Hematopoietic multipotent progenitor cell treated with erythropoietin and hydrocortisone succinate and interleukin-3 and kit ligand, for 15 days (in vitro differentiated cells): ENCODE measurements around the gene SH2D2A.
A peak's percentile ranks its signal among the peaks of the same experiment; 100 is the strongest.

Experiments used
- DNase-seq: peaks from one replicate; pipeline ENCODE4 v3.0.0-alpha.2; 2015; ENCODE audit warnings: low spot score

SH2D2A gene

DNA sequence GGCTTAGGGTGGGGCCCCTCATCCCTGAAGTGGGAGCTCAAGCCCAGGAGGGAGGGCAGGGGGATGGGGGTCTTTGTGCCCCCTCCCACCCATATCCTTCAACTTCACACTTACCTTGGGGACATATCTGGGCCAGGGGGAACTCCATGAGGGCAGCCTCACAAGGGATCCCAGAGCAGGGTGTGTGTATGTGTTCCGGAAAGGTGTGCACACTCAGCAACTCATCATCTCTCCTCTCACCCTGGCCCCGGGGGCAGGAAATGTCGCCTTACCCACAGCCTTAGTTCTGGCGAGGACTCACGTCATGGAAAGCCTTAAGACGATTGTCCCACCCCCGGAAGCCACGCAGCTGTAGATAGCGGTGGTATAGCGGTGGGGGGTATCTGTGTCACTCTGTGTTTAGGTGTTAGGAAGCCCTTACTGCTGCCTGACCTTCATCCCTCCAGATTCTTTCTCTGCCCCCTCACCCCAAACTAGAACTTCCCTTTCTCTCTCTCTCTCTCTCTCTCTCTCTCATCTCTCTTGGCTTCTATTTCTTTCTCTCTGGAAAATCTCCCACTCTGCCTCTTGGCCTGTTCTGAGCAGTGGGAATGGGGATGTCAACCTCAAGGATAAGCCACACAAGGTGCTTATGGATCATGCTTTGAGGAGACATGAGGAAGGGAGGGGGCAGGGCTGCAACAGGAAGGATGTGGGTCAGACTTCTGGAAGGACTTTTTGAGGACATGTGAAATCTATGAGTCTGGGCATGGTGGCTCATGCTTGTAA, at the start of gene SH2D2A:
SH2D2A (minus strand) TSS at position 288 of the 768 bp plus-strand sequence; CDS start at position 148, 140 bp downstream.
- no peak for DNase-seq

DNA sequence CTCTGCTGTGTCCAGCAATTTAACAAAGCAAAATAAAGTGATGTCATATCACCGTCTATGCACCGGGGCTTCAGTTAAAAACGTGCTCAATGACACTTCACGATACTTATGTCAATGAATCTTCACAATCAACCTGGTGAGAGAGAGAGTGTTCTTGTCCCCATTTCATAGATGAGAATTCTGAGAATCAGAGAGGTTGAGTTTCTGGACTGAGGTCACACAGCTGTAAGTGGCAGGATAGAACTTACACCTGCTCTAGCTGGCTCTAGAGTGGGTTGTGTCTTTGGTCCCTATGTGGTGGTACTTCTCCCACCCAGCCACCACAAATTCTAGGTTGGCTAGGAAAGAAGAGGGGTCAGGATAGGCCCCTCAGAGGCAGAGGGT, 49.2 kb upstream of the SH2D2A start:
- DNase-seq = no peak

DNA sequence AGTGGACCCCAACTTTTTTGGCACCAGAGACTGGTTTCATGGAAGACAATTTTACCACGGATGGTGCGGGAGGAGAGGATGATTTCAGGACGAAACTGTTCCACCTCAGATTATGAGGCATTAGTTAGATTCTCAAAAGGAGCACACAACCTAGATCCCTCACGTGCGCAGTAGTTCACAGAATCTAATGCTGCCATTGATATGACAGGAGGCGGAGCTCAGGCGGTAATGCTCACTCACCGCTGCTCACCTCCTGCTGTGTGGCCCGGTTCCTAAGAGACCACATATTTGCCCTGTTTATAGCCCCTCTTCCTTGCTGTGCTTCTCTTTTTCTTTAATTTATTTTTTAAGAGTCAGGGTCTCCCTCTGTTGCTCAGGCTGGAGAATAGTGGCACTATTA, 48.6 kb upstream of the SH2D2A start:
- no peak for DNase-seq

- no peak for DNase-seq
These were observed 48.1 kb upstream of the SH2D2A start for GRCh38 chr1:156864796-156865195.

- no peak for DNase-seq
These were observed 47.0 kb upstream of the SH2D2A start for GRCh38 chr1:156863631-156864030.

DNA sequence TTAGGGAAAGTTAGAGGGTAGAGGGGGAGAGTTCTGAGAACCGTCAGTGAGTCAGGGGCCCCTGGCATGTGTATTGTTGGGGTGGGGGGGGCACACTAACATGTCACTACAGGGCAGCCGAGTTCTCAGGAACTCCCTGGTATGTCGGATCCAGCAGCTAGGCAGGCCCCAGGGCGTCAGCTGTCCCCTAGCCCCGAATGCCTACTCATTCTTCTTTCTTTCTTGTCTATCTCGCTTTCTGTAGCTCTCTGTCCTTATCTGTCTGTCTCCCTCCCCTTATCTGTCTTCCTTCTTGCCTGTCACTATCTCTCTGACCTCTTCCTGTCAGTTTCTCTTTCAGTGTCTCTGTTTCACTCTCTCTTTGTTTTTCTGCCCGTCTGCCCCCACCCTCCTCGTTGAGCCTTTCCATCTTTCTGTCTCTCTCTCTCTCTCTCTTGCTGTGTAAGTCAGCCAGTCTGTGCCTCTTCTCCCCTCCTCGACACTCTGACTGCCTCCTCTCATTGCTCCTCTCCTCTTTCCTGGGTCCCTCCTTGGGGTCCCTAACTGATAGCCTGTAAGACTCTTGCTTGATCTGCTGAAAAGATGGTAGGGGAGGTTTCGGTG, 46.5 kb upstream of the SH2D2A start:
- peak; percentile 23 for DNase-seq

DNA sequence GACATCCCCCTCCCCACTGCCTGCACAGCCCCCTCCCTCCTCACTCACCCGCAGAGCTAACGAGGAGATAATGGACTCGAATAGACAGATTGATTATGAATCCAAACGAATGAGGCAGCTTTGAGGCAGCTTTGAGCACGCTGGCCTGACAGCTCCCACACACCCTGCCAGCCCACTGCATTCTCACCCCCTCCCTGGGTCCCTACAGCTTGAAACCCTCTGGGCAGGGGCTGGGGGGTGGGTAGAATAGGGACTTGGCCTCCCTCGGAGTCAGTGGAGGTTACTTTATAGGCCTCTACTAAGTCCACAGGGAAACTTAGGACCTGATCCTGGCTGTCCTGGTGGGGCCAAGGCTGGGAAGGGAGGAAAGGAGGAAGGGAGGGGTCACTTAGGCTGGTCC, 45.9 kb upstream of the SH2D2A start:
- no peak for DNase-seq

DNA sequence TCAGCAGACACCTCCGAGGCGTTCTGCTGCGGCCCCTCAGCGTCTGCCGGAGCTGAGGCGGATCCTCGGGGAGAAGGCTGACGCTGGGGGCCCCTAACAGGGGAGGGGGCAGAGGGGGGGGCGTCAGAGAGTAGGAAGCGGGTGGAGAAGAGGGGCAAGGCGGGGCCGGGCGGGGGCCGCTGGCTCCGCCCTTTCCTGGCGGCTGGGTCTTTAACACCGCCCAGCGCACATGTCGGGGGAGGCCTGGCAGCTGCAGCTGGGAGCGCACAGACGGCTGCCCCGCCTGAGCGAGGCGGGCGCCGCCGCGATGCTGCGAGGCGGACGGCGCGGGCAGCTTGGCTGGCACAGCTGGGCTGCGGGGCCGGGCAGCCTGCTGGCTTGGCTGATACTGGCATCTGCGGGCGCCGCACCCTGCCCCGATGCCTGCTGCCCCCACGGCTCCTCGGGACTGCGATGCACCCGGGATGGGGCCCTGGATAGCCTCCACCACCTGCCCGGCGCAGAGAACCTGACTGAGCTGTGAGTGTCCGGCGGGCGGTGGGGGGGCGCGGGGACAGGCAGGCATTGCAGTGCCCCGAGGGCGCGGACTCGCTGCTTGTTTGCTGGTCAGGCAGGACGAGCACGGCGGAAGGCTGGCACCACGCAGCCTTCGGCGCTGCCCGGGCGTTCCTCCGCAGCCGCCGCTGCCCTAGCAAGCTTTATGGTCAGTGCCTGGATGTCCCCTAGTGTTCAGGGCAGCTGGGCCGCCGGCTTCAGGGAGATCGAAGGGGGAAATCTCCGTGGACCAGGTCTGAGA, 44.2 kb upstream of the SH2D2A start, which contains the start of gene NTRK1:
NTRK1 (plus strand) TSS at position 238 of the 796 bp plus-strand sequence; CDS start at position 308, 70 bp downstream.
- peak; percentile 51 for DNase-seq

DNA sequence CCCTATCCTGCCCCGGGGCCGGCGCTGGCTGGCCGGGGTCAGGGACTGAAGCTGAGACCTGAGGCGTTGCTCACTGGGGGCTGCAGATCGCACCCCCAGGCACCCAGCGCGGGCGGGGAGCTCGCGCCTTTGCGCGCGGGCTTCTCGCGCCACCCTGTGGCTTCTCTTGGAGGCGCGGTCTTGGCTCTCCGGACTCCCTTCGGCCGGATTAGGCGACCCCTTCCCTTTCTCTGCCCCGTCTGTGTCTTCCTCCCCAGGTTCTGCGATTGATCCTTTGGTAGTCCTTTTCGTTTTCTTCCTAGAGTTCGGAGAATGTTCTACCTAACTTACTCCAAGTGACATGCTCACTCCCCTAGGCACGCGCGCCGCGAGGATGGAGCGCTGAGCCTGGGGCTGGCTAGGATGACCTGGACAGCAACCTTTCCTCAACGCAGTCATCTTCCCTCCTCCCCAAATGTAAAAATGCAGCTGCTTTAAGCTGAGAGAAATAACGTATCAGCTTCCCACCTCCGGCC, 43.5 kb upstream of the SH2D2A start:
- DNase-seq = peak; percentile 46

DNA sequence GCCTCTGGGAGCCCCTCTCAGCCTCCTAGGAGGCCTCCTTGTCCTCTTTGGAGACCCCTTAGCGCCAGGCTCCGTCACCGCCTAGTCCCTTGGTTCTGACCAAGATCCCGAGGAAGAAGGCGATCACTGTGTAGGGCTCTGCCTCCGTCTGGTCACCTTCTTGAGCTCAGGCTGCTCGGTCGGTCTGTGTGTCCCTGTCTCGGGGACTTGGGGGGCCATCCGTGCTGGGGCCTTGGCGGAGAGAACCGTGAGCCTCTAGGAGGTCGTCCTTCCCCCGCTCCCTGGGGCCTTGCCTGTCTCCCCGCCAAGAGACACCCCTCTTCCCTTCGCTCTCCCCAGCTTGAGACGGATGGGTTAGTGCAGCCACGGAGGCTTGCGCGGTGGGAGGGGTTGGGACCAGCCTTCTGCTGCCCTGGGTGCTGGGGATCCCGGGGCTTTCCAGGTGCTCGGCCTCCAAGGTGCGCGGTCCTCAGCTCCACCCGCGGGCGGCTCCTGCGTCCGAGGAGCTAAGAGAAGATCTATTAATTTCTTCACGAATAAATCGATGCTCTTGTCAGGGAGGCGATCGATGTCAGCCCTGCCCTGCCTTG, 43.0 kb upstream of the SH2D2A start:
- no peak for DNase-seq

DNA sequence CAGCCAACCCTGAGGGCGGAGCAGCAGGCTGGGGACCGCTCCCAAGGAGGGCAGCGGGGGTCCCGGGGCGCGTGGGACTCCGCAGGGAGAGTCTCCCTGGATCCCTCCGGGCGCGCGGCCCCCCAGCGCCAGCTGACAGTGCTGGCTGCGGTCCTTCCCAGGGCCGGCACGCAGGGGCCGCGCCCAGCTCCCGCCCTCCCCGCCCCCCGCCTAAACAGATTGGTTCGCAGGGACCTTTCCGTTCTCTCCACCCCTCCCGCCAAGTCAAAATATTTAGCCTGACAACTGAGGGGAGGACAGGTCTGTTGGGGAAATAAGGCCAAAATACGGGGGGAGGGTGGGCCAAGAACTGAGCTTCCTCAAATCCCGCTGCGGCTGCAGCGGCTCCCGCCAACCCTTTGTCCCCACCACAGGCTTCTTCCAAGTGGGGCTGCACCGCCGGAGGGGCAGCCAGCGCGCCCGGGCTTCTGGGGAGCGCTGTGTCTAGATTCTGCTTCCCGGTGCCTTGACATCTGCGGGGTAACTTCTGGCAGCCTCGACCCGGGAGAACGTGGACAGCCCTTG, 42.4 kb upstream of the SH2D2A start, which contains the start of gene INSRR:
INSRR (minus strand) TSS at position 159 of the 564 bp plus-strand sequence. CDS start 496 bp downstream, outside the sequence.
- DNase-seq = no peak

DNA sequence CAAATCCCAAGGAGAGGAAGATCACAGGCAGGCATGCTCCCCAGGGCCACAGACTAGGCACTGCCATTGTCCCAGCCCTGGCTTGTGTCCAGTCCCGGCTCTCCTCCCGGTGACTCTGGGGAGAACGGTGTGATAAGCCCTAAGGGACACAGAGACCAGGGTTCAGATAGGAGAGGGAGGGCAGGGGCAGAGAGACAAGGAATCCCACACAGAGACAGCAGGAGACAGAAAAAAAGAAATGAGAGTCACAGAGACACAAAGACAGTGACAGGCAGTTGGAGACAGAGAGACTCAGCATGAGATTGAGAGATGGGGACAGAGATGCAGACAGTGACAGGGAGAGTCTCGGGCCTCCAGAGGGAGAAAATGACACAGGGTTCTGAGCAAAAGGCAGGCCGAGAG, 41.9 kb upstream of the SH2D2A start:
- DNase-seq = no peak

- DNase-seq = no peak
These were observed 40.9 kb upstream of the SH2D2A start for GRCh38 chr1:156857532-156857931.

GRCh38 chr1:156856282-156856785, 39.7 kb upstream of the SH2D2A start:
- DNase-seq = no peak

- DNase-seq = no peak
These were observed 38.0 kb upstream of the SH2D2A start for GRCh38 chr1:156854634-156855033.

- DNase-seq = no peak
These were observed 37.1 kb upstream of the SH2D2A start for GRCh38 chr1:156853761-156854160.

DNA sequence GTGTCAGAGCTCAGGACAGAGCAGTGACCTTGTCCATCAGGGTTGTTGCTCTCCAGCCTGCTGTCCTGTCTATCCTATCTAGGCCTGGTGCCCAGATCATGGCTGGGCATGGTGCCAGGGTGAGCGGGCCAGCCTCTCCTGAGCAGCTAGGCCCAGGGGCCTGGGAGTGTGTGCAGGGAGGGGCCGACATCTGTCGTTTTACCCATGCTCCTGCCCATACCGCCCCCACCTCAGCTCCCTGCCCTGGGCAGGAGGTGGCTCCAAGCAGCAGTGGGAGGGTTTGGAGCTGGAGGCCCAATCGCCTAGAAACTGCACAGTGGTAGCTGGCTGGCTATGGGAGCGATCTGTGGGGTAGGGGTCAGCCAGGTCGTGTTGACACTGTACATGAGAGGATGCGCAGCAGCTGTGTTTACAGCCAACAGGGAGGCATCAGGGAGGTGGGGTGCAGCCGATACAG, 35.8 kb upstream of the SH2D2A start:
- no peak for DNase-seq

DNA sequence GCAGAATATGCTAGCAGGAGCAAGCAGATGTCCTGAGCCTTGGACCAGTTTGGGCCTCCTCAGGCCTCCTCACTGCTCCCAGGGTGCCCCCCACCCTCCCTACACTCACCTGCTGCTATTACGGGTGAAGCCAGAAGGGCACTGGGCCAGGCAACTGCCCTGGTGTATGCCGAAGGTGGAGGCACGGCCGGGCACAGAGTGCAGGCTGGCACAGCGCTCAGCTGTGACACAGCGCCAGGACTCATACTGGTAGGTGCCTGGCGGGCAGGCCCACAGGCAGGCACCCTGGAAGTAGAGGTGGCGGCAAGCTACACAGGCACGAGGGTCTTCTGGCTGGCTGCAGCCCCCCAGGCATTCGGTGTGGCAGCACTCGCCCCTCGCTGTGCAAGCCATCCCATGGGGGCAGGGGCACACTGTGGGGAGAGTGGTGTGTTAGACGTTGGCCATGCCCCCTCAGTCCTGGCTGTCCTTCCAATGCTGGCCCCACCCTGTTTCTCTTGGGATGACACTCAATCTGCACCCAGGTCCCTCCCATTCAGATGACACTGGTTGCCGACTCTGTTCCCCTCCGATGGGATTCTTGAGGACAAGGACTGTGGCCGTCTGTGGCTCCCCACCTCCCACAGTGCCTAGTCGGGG, 35.2 kb upstream of the SH2D2A start:
- DNase-seq = no peak

DNA sequence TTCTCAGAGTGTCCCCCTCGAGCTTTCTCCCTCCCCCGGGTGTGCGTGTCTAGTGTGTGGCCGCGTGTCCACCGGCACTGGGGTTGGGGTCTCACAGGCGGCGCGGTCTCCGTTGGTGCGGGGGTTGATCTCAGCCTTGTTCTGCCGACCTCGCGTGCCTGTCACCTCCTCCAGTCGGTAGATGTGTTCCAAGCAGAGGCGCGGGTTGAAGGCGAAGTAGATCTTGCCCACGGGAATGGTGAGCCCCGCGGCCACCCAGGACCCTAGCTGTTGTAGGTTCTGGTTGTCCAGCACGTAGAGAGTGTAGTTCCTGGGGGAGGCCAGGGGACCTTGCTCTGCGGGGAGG, 32.5 kb upstream of the SH2D2A start:
- DNase-seq = no peak

DNA sequence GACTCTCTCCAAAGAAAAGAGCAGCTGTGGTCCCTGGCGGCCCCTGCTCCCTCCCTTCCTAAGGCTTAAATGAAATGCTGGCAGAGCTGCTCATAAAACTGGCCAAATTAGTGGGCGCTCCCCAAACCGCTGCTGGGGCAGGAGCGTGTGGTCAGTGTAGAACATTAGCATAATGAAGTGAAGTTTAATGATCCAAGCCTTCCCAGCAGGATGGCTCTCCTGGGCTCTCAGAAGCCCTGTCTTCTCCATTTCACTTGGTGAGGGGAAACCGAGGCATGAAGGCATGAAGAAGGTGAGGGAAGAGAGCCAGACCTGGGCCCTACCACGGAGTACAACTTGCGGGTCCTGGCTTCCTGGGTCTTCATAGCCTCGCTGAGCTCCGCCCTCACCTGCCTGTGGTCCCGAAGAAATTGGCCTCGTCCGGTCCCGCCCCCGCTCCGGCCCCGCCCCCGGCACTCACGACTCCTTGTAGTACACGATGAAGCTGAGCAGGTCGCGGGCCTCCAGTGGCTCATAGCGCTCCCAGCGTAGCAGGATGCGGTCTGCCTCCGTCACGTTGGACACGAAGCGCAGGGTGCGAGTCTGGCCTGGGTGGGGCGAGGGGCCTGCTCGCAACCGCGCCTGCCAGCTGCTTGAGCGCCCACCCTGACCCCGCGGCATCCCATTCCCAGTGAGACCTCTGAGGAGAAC, 32.0 kb upstream of the SH2D2A start:
- DNase-seq = no peak
